ES-I3 (cell line): ENCODE results near the gene KPNB1.
A peak's percentile ranks its signal among the peaks of the same experiment; 100 is the strongest.

Experiments
- H3K36me3 ChIP-seq: 2 replicates; pipeline ENCODE4 v1.6.1; 2013; ENCODE audit warnings: mild to moderate bottlenecking, low read length, control low read depth, moderate library complexity; ENCODE audit not compliant: insufficient read depth
- H3K4me1 ChIP-seq: 2 replicates; pipeline ENCODE4 v1.6.1; 2013; ENCODE audit warnings: mild to moderate bottlenecking, control low read depth, low read length; ENCODE audit not compliant: insufficient read depth
- H3K9ac ChIP-seq: 2 replicates; pipeline ENCODE4 v1.6.1; 2013; ENCODE audit warnings: low read depth, mild to moderate bottlenecking, low read length, moderate library complexity
- H3K9me3 ChIP-seq: 2 replicates; pipeline ENCODE4 v1.6.1; 2013; ENCODE audit warnings: mild to moderate bottlenecking, low read length, moderate library complexity; ENCODE audit not compliant: control insufficient read depth, insufficient read depth

KPNB1 gene

GRCh38 chr17:47712330-47713023, 62.8 kb downstream of the KPNB1 start:
- Histone ChIP-seq H3K9ac (no peak overlapping the region), H3K9me3 (no peaks in the 10 kb centered on the region), H3K4me1 (peaks cover 6% of the 10 kb centered on the region; the same call in 1 of the 2 replicates), H3K36me3 (no peaks in the 10 kb centered on the region)

GRCh38 chr17:47713980-47714700, 64.4 kb downstream of the KPNB1 start:
- no peak overlapping the region for H3K9ac ChIP-seq
- peaks cover 19% of the 10 kb centered on the region; the same call in 1 of the 2 replicates for H3K4me1 ChIP-seq
- no peaks in the 10 kb centered on the region for H3K36me3 ChIP-seq
- no peaks in the 10 kb centered on the region for H3K9me3 ChIP-seq

GRCh38 chr17:47714773-47715396, 65.2 kb downstream of the KPNB1 start:
- peaks cover 20% of the 10 kb centered on the region; the same call in 1 of the 2 replicates for H3K4me1 ChIP-seq
- no peak overlapping the region for H3K9ac ChIP-seq
- no peaks in the 10 kb centered on the region for H3K9me3 ChIP-seq
- H3K36me3 ChIP-seq, result no peaks in the 10 kb centered on the region

- no peaks in the 10 kb centered on the region for H3K9me3 ChIP-seq
- H3K9ac ChIP-seq, result no peak overlapping the region
- H3K4me1 ChIP-seq, result peaks cover 27% of the 10 kb centered on the region; the same call in 1 of the 2 replicates
- H3K36me3 ChIP-seq, result no peaks in the 10 kb centered on the region
Measured at GRCh38 chr17:47715669-47716325, 66.1 kb downstream of the KPNB1 start.

GRCh38 chr17:47716375-47716774, 66.7 kb downstream of the KPNB1 start:
- no peaks in the 10 kb centered on the region for H3K9me3 ChIP-seq
- H3K4me1 ChIP-seq, result peaks cover 29% of the 10 kb centered on the region; the same call in 1 of the 2 replicates
- no peak overlapping the region for H3K9ac ChIP-seq
- H3K36me3 ChIP-seq, result no peaks in the 10 kb centered on the region

GRCh38 chr17:47717261-47717697, 67.6 kb downstream of the KPNB1 start:
- no peaks in the 10 kb centered on the region for H3K36me3 ChIP-seq
- no peak overlapping the region for H3K9ac ChIP-seq
- no peaks in the 10 kb centered on the region for H3K9me3 ChIP-seq
- peaks cover 34% of the 10 kb centered on the region; the same call in 1 of the 2 replicates for H3K4me1 ChIP-seq

- Histone ChIP-seq H3K9ac (no peak overlapping the region), H3K9me3 (no peaks in the 10 kb centered on the region), H3K4me1 (peaks cover 34% of the 10 kb centered on the region; the same call in 1 of the 2 replicates), H3K36me3 (no peaks in the 10 kb centered on the region)
Measured at GRCh38 chr17:47717979-47718621, 68.4 kb downstream of the KPNB1 start.

GRCh38 chr17:47718634-47719405, 69.1 kb downstream of the KPNB1 start:
- H3K9me3 ChIP-seq, result no peaks in the 10 kb centered on the region
- peaks cover 34% of the 10 kb centered on the region; the same call in 1 of the 2 replicates for H3K4me1 ChIP-seq
- no peaks in the 10 kb centered on the region for H3K36me3 ChIP-seq
- no peak overlapping the region for H3K9ac ChIP-seq

GRCh38 chr17:47719411-47720152, 69.9 kb downstream of the KPNB1 start:
- Histone ChIP-seq H3K9me3 (no peaks in the 10 kb centered on the region), H3K9ac (no peak overlapping the region), H3K36me3 (no peaks in the 10 kb centered on the region), H3K4me1 (peaks cover 34% of the 10 kb centered on the region; the same call in 1 of the 2 replicates)

GRCh38 chr17:47720196-47720595, 70.5 kb downstream of the KPNB1 start:
- Histone ChIP-seq H3K36me3 (no peaks in the 10 kb centered on the region), H3K4me1 (peaks cover 34% of the 10 kb centered on the region; the same call in 1 of the 2 replicates), H3K9me3 (no peaks in the 10 kb centered on the region), H3K9ac (peak overlapping the region; percentile 25; the same call in 1 of the 2 replicates)

GRCh38 chr17:47720754-47721533, 71.2 kb downstream of the KPNB1 start:
- Histone ChIP-seq H3K9ac (peak overlapping the region; percentile 25; the same call in 1 of the 2 replicates), H3K9me3 (no peaks in the 10 kb centered on the region), H3K4me1 (peaks cover 34% of the 10 kb centered on the region; the same call in 1 of the 2 replicates), H3K36me3 (no peaks in the 10 kb centered on the region)

GRCh38 chr17:47721725-47722124, 72.0 kb downstream of the KPNB1 start:
- H3K9me3 ChIP-seq, result no peaks in the 10 kb centered on the region
- H3K9ac ChIP-seq, result no peak overlapping the region
- peaks cover 34% of the 10 kb centered on the region; the same call in 1 of the 2 replicates for H3K4me1 ChIP-seq
- H3K36me3 ChIP-seq, result no peaks in the 10 kb centered on the region
